ENCODE data around the gene RGS19. TPM values are rescaled to one million over a fixed set of nuclear protein-coding genes. Genes with fewer than 3 reads are reported as not detected.
A peak's percentile ranks its signal among the peaks of the same experiment; 100 is the strongest.

Gene RGS19
- total and polyA plus RNA-seq, 2 of the 8 experiments (the other 6 are each of a cell fraction or from before 2014, with no cell fraction given), result 12.7 to 16.8 TPM

- TF ChIP-seq ATF3 (IDR thresholded peaks at IDR 0.05; ENCODE audit: insufficient read depth, low read depth, low read length) (no peak), CEBPB (IDR thresholded peaks at IDR 0.05; ENCODE audit: low read depth, low read length) (0 out of 2 replicates have a peak, but pooled peaks have one; percentile 9)
- Histone ChIP-seq H3K23me2 (ENCODE audit: low read depth, low read length) (peaks cover 3% of the 10 kb centered on the region; the same call in 1 of the 2 replicates), H3K9me3 (ENCODE audit: insufficient read depth in 2 of 2, low read depth in 1 of 2, low read length in 1 of 2) (no peaks in the 10 kb centered on the region), H2AFZ (ENCODE audit: low read length) (no peak overlapping the region), H2BK120ac (replicated peaks; ENCODE audit: low read depth, low read length) (no peak overlapping the region), H4K5ac (ENCODE audit: insufficient read length, low read depth, low read length) (no peak overlapping the region), H2BK15ac (ENCODE audit: low read length) (no peak overlapping the region), H4K20me1 (replicated peaks in 1 of 2; ENCODE audit: control insufficient read depth in 1 of 2, insufficient read depth in 2 of 2, low read length in 2 of 2) (no peaks in the 10 kb centered on the region), H3K9ac (replicated peaks in 1 of 4; ENCODE audit: extremely low read depth in 1 of 4, low read depth in 3 of 4, low read length in 3 of 4) (no peak overlapping the region), H3K23ac (ENCODE audit: insufficient read length) (no peak overlapping the region), H3K56ac (replicated peaks; ENCODE audit: insufficient read length, low read depth, low read length) (no peak overlapping the region), H2BK20ac (ENCODE audit: low read length) (no peak overlapping the region), H4K8ac (ENCODE audit: extremely low read depth, insufficient read depth, low read length) (no peak overlapping the region), H3K27me3 (replicated peaks in 1 of 4; ENCODE audit: control insufficient read depth in 3 of 4, extremely low read depth in 1 of 4, insufficient read depth in 3 of 4, low read length in 3 of 4) (peaks cover 21 to 76% (median 62%) of the 10 kb centered on the region in 4 experiments), H2BK12ac (ENCODE audit: low read depth, low read length) (peak overlapping the region; percentile 43; the same call in 1 of the 2 replicates), H3K36me3 (ENCODE audit: control insufficient read depth in 2 of 4, insufficient read depth in 4 of 4, low read length in 3 of 4) (no peaks in the 10 kb centered on the region; a peak in 1 of 8 replicates), H3K27ac (ENCODE audit: low read depth, low read length) (no peak overlapping the region), H4K91ac (replicated peaks; ENCODE audit: insufficient read length, low read length) (no peak overlapping the region), H3K4ac (replicated peaks; ENCODE audit: insufficient read length, low read depth, low read length) (no peak overlapping the region), H3K79me1 (ENCODE audit: low read depth, low read length) (no peaks in the 10 kb centered on the region), H3K14ac (ENCODE audit: insufficient read length) (no peak overlapping the region), H3K4me2 (ENCODE audit: insufficient read depth in 1 of 2, low read depth in 2 of 2, low read length in 2 of 2) (peak overlapping the region in 1 of 2 experiments; percentile 63; a peak in 1 of 4 replicates), H2AK5ac (ENCODE audit: low read depth, low read length) (no peak overlapping the region), H3K4me3 (ENCODE audit: extremely low read depth in 1 of 4, insufficient read depth in 2 of 4, low read depth in 3 of 4, low read length in 4 of 4) (peak overlapping the region in 1 of 4 experiments; percentile 66; a peak in 1 of 8 replicates), H3K79me2 (ENCODE audit: control insufficient read depth in 1 of 2, insufficient read depth in 2 of 2, low read length in 2 of 2) (no peaks in the 10 kb centered on the region), H3K4me1 (replicated peaks in 1 of 4; ENCODE audit: control insufficient read depth in 3 of 4, insufficient read depth in 4 of 4, low read length in 3 of 4) (peaks cover 0 to 28% (median 14%) of the 10 kb centered on the region in 4 experiments; a peak in 6 of 7 replicates), H2BK5ac (ENCODE audit: low read depth, low read length) (no peak overlapping the region), H3K18ac (ENCODE audit: extremely low read depth, low read length) (no peak overlapping the region)
- FAIRE-seq (no peak), DNase-seq (ENCODE audit: low read depth in 1 of 2, low spot score in 2 of 2) (no peak)
- POLR2A ChIA-PET (ENCODE audit: partially characterized antibody), result interaction anchor here (0.7 to 3.5 kb wide), 6 partner anchors 12 to 185 kb away, joined by 3 to 24 read pairs (median 3); no protein-coding TSS in a partner anchor
- CTCF ChIA-PET (ENCODE audit: partially characterized antibody), result interaction anchor here (0.6 to 7.3 kb wide), 14 partner anchors 9 to 220 kb away, joined by 3 to 73 read pairs (median 10); partner anchors contain the start of genes LKAAEAR1, OPRL1, PRPF6 and RGS19
- 82% methylated on average over 15 of the region's 15 CpGs; no CpG with 5 or more reads in 1 of the 2 experiments for WGBS, 2 experiments (ENCODE audit: extremely low coverage in 1 of 2, insufficient coverage in 1 of 2, insufficient read length in 1 of 2, insufficient replicate concordance in 2 of 2, low coverage in 1 of 2, low lambda C conversion rate in 2 of 2, missing lambda C conversion rate in 1 of 2)
These were observed 38.1 kb downstream of the RGS19 start for GRCh38 chr20:64041040-64041780.
